ENCODE measurements around the gene TESK2. TPM values are rescaled to one million over a fixed set of nuclear protein-coding genes. Genes with fewer than 3 reads are reported as not detected.

The TESK2 gene
- total and polyA plus RNA-seq, 2 of the 13 experiments (the other 11 are each of a cell fraction or from before 2014, with no cell fraction given): 5.5 to 9.6 TPM

DNA sequence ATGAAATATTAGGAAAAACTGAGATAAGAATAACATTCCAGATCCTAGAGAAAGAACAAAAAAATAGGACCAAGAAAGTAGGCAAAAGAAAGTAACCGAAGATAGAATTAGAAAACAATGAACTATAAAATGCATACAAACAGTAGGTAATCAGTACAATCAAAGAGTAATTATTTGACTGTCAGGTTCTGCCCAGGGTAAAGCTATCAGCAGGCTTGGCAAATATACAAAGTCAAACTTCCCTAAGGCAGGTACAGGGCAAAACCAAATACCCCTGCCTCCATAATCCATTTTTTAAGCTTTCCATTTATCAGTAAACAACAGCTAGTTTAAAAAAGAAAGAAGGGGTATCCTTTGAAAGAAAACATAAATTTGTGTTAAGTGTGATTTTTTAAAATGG lies 44.4 kb downstream of the TESK2 start:
- ATAC-seq (0 out of 3 replicates have a peak, but pooled peaks have one; percentile 42), FAIRE-seq (no peak), DNase-seq (ENCODE audit: low spot score) (no peak)
- no peak overlapping the region for H3K4me3 ChIP-seq (replicated peaks in 1 of 3; ENCODE audit: insufficient read depth in 1 of 3, low read depth in 2 of 3, low read length in 3 of 3)
- H3K4me1 ChIP-seq (ENCODE audit: insufficient read depth, low read length): peaks cover 22% of the 10 kb centered on the region
- ChIA-PET CTCF (ENCODE audit: low intra/inter-chr PET ratio, low total read pairs) (no interaction called here), POLR2A (interaction anchor here (1.3 kb wide), 1 partner anchor 45 kb away, joined by 4 read pairs; the partner anchor contains the start of gene TESK2)
- H3K9ac ChIP-seq (ENCODE audit: insufficient read depth, low read depth, low read length): no peak overlapping the region
- 51% methylated on average over 1 of the region's 1 CpG for WGBS (ENCODE audit: low lambda C conversion rate)
- no peaks in the 10 kb centered on the region for H4K20me1 ChIP-seq (ENCODE audit: insufficient read depth, low read length)
- H3K27me3 ChIP-seq (ENCODE audit: control insufficient read depth in 1 of 2, insufficient read depth in 2 of 2, low read length in 2 of 2): no peaks in the 10 kb centered on the region
- BruUV-seq (replicated peaks): no TSS peak
- intact Hi-C loops (cut with micrococcal nuclease; ENCODE audit: unreplicated experiment): loop anchor here (10.0 kb wide), 1 partner anchor 62 kb away; no protein-coding TSS in a partner anchor
- in situ Hi-C loops (cut with HindIII; ENCODE audit: extremely low pct_ligation_motif_present, low pct_unique_long_range_greater_than_20kb): no loop called here
- H3K4me2 ChIP-seq (ENCODE audit: low read depth, low read length): no peak overlapping the region
- no peak overlapping the region for H2AFZ ChIP-seq (ENCODE audit: low read length)
- TF ChIP-seq SP5 (CRISPR knock-in tag; IDR thresholded peaks at IDR 0.05; ENCODE audit: borderline replicate concordance, low read depth) (no peak), ZNF232 (CRISPR knock-in tag; IDR thresholded peaks at IDR 0.05; ENCODE audit: borderline replicate concordance) (no peak), KAT2B (IDR thresholded peaks at IDR 0.05; ENCODE audit: borderline replicate concordance, low read depth, low read length) (no peak), ZNF609 (CRISPR knock-in tag; IDR thresholded peaks at IDR 0.05; ENCODE audit: borderline replicate concordance) (no peak), MAFG (CRISPR knock-in tag; IDR thresholded peaks at IDR 0.05) (no peak), FOXJ3 (CRISPR knock-in tag; IDR thresholded peaks at IDR 0.05; ENCODE audit: borderline replicate concordance) (no peak), SALL1 (CRISPR knock-in tag; IDR thresholded peaks at IDR 0.05) (no peak), ZNF3 (CRISPR knock-in tag; IDR thresholded peaks at IDR 0.05) (no peak), GABPB1 (CRISPR knock-in tag; IDR thresholded peaks at IDR 0.05) (no peak), TARDBP (CRISPR knock-in tag; IDR thresholded peaks at IDR 0.05) (no peak), ISL2 (CRISPR knock-in tag; IDR thresholded peaks at IDR 0.05) (no peak)
- no peak overlapping the region for H3K27ac ChIP-seq (ENCODE audit: extremely low read length, insufficient read depth, low read length)
- no peaks in the 10 kb centered on the region for H3K79me2 ChIP-seq (ENCODE audit: insufficient read depth, low read length)
- H3K36me3 ChIP-seq (replicated peaks in 1 of 2; ENCODE audit: control insufficient read depth in 1 of 2, insufficient read depth in 2 of 2, low read length in 2 of 2): no peaks in the 10 kb centered on the region; a peak in 1 of 5 replicates
- H3K9me3 ChIP-seq (ENCODE audit: low read length): no peaks in the 10 kb centered on the region
